ENCODE data around the gene MFAP4.

The MFAP4 gene, protein sequence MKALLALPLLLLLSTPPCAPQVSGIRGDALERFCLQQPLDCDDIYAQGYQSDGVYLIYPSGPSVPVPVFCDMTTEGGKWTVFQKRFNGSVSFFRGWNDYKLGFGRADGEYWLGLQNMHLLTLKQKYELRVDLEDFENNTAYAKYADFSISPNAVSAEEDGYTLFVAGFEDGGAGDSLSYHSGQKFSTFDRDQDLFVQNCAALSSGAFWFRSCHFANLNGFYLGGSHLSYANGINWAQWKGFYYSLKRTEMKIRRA

DNA sequence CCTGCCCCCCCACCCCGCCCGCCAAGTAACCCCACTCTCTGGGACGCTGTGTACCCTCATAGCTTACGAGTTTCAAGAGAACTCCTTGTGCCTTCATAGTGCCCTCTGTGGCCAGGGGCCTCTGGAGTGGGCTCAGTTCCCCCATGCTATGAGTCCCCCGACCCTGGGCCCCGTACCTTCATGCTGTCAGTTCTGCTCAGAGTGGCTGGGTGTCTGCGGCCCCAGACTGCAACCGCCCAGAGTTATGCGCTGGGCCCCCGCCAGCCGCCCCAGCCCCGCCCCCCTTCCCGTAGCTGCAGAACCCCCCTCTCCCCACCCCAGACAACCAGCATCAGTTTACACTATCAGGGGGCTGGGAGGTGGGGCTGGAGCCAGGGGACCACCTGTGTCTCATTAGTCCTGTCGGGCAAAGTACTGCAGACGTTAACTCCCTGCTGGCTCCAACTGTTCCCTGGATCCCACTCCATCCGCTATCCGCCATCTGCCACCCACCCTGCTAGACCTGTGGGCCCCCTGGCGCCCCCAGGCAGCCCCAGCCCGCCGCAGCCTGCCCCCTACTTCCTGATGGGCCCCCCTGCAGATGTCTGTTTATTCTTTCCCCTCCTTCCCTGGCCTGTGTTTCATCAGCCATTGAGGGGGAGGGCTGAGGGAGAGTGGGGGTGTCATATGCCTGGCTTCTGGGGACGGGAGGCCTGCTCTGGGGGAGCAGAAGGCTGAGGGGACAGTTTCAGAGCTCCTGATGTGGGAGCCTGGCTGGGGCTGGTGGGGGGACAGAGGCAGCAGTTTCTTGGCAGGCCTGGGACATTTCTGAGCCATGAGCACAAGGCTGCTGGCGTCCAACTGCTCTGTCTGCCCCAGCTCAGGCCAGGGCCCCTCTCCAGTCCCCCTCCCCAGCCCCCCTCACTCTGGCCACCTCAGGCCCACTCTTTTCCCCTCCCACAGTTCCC is at the start of gene MFAP4:
TSS of gene MFAP4 (minus strand) at position 217 of the 947 bp plus-strand sequence. CDS start at position 182, 35 bp downstream.
- TF ChIP-seq, protein P1, sequence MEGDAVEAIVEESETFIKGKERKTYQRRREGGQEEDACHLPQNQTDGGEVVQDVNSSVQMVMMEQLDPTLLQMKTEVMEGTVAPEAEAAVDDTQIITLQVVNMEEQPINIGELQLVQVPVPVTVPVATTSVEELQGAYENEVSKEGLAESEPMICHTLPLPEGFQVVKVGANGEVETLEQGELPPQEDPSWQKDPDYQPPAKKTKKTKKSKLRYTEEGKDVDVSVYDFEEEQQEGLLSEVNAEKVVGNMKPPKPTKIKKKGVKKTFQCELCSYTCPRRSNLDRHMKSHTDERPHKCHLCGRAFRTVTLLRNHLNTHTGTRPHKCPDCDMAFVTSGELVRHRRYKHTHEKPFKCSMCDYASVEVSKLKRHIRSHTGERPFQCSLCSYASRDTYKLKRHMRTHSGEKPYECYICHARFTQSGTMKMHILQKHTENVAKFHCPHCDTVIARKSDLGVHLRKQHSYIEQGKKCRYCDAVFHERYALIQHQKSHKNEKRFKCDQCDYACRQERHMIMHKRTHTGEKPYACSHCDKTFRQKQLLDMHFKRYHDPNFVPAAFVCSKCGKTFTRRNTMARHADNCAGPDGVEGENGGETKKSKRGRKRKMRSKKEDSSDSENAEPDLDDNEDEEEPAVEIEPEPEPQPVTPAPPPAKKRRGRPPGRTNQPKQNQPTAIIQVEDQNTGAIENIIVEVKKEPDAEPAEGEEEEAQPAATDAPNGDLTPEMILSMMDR (IDR thresholded peaks at IDR 0.05; ENCODE audit: low read depth, low read length) = no peak
- peak; percentile 76 to 95 for DNase-seq (ENCODE audit: low read depth in 2 of 2)
- H3K4me3 ChIP-seq (replicated peaks in 1 of 2; ENCODE audit: low read depth in 2 of 2, low read length in 2 of 2) = peak within 1 kb of the TSS; percentile 34 to 64

DNA sequence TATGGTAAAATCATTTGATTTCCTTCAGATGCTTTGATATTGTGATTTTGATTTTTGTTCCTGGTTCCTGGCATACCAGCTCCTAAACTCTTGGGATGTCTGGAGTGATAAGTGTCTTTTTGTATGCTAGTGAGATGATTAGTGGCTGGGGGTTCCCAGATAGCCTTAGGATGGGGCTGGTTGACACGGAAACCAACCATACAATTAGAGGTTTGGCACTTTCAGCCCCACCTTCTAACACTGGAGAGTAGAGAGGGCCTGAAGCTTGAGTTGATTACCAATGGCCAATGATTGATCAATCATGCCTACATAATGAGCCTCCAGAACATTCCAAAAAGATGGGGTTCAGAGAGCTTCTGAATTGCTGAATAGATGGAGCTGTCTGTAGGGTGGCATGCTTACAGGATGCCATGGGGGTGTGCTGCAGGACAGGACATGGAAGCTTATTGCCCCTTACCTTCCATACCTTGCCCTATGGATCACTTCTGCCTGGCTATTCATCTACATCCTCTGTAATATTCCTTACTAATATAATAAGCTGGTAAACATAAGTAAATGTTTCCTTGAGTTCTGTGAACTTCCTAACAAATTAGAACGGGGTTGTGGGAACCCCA is 46.8 kb upstream of the MFAP4 start:
- TF ChIP-seq, protein P1 (IDR thresholded peaks at IDR 0.05; ENCODE audit: low read depth, low read length) = no peak
- DNase-seq (ENCODE audit: low read depth in 2 of 2) = no peak
- H3K4me3 ChIP-seq (replicated peaks in 1 of 2; ENCODE audit: low read depth in 2 of 2, low read length in 2 of 2) = no peak overlapping the region

DNA sequence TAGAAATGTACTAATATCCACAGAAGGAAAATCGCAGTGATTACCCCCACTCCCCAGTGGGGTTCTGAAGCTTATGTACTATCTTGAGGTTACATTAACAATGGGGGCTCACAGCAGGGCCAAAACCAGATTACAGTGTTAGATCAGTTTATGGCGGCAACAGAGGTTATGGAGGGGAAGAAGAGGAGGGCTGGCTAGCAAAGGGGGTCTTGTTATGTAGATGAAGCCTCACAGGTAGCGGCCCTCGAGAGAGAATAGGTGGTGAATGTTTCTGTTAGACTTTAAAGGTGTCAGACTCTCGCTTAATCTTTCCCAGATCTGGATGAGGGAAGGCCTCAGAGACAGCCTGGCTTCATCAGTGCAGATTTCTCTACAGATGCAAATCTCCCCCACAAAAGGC is 46.3 kb upstream of the MFAP4 start:
- no peak overlapping the region for H3K4me3 ChIP-seq (replicated peaks in 1 of 2; ENCODE audit: low read depth in 2 of 2, low read length in 2 of 2)
- no peak for DNase-seq (ENCODE audit: low read depth in 2 of 2)
- TF ChIP-seq, protein P1 (IDR thresholded peaks at IDR 0.05; ENCODE audit: low read depth, low read length) = no peak

DNA sequence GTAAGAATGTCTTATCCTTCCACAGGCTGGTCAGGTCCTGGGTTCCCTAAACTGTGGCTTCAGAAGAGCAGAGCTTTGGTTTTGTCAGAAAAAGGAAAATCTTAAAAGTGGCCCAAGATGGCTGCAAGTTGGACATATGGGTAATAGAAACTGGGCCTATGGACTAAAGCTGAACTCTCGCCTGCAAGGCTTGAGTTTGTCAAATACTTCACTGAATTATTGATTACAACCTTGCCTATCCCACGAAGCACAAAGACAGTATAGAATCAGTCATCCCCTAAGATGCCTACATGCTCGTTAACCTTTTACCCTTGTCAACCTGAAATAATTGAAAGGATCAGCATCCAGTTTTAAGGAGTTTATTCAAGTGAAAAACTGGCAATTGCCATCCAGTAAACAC is 44.7 kb upstream of the MFAP4 start:
- no peak for DNase-seq (ENCODE audit: low read depth in 2 of 2)
- TF ChIP-seq, protein P1 (IDR thresholded peaks at IDR 0.05; ENCODE audit: low read depth, low read length) = no peak
- no peak overlapping the region for H3K4me3 ChIP-seq (replicated peaks in 1 of 2; ENCODE audit: low read depth in 2 of 2, low read length in 2 of 2)

DNA sequence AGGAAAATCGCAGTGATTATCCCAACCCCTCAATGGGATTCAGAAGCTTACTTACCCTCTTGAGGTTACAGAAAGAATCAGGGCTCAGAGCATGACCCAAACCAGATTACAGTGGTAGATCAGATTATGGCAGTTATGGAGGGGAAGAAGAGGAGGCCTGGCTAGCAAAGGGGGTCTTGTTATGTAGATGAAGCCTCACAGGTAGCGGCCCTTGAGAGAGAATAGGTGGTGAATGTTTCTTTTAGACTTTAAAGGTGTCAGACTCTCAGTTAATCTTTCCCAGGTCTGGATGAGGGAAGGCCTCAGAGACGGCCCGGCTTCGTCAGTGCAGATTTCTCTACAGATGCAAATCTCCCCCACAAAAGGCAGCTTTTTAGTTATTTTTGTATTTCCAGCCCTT is 39.6 kb upstream of the MFAP4 start:
- TF ChIP-seq, protein P1 (IDR thresholded peaks at IDR 0.05; ENCODE audit: low read depth, low read length) = no peak
- DNase-seq (ENCODE audit: low read depth in 2 of 2) = no peak
- H3K4me3 ChIP-seq (replicated peaks in 1 of 2; ENCODE audit: low read depth in 2 of 2, low read length in 2 of 2) = no peak overlapping the region

DNA sequence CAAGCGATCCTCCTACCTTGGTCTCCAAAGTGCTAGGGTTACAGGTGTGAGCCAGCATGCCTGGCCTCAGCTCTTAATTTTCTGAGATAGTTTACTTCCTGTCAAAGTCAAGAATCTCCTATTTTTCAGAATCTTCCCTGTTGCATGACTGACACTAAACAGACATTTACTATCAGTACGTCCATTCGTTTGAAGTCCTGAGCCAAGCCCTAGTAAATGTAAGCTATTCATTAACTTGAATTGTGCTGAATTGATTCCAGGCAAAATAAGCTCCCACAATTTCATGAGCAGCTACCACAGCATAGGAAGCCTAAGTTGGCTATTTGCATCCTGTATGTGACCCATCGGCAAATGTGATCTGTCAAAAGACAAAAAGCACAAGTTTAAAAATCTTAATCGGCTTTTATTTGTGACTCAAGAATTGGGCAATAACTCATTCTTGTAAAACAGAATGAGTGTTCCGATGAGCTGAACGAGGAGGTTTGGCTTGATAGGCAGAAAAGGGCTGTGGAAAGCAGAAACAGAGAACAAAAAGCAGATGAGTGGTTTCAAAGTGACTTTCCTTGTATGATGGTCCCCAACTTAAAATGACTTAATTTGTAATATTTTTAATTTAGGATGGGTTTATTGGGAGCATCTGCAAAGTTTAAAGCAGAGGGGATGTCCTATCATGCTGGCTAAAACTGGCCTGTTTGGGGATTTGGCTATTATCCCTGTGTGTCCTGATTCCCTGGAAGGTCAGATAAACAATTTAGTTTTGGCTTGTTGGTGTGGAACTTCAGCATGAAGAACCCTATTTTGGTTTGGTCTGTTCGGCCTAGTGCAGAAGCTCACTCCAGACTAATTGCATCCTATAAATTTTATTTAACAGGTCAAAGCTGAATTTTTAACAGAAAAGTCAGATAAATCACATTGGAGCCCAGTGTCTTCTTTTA is 38.2 kb upstream of the MFAP4 start:
- TF ChIP-seq, protein P1 (IDR thresholded peaks at IDR 0.05; ENCODE audit: low read depth, low read length) = no peak
- DNase-seq (ENCODE audit: low read depth in 2 of 2) = peak; percentile 58 to 61
- H3K4me3 ChIP-seq (replicated peaks in 1 of 2; ENCODE audit: low read depth in 2 of 2, low read length in 2 of 2) = no peak overlapping the region

Measured in cardiac fibroblast (primary cell).